Head of caudate nucleus (tissue), 42 donors: ENCODE data around the gene BATF2.
"Not testable (repeated sequence)": the region's sequence is repeated elsewhere in the genome, so short reads cannot be mapped to it uniquely, and the experiment has no call there.

Experiments
- DNase-seq, 42 donors: peaks; one replicate each; pipeline versions ENCODE4 v3.0.0 to v3.0.0-alpha.2; 2020 to 2021; ENCODE audit warnings: mixed read lengths in 7 of 42
- intact Hi-C: fragments of 100-400 bp; cut with DNase I; formaldehyde crosslinking; loops from one replicate; pipeline ENCODE4 v1.15.0; 2022

The BATF2 gene, protein sequence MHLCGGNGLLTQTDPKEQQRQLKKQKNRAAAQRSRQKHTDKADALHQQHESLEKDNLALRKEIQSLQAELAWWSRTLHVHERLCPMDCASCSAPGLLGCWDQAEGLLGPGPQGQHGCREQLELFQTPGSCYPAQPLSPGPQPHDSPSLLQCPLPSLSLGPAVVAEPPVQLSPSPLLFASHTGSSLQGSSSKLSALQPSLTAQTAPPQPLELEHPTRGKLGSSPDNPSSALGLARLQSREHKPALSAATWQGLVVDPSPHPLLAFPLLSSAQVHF

DNA sequence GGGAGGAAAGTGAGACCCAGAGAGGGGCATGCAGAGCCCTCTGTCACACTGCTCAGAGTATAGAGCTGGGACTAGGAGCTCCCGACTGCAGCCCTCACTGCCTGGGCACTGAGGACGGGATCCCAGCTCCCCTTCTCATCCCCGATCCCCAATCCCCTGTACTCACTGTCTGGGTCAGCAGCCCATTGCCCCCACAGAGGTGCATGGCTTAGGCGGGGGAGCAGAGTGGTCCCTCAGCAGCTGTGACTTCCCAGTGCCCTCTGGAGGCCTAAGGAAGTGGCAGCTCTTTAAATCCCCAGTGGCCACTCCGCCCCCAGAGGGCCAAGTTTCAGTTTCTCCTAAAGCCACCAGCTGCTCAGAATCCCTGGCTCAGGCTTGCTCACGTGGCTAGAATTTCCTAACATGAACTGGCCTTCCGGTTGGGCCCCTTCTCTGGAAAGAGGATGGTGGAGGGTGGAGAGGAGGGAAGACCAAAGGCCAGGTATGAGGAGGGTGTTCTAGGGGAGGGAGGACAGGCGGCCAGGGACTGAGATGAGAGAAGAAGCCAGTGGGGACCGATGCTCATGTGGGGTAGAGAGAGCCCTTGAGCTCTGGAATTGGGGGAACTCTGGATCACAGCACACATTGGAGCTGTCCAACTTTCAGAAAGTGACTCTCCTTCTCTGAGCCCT lies at the start of gene BATF2:
BATF2 (minus strand) TSS at position 262 of the 671 bp plus-strand sequence; CDS start at position 205, 57 bp downstream.
- peak; percentile 31 to 86 (median 67) for DNase-seq
- intact Hi-C loops: no loop called here

DNA sequence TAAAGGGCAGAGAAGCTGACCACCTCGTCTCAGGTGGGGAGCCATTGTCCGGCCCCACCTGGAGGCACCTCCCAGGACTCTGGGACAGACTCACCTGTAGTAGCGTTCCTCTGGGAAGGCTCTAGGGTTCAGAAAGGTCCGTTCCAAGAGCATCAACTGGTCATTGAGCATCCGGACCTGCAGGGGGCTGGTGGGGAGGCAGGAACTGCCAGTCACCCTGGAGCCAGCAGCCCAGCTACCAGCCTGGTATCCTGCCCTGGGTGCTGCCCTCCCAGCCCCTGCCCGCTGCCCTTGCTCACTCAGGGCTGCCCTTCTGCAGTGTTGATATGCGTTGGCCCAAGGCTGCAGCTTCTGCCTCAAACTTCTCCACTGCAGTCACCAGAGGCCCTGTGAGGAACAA lies 49.0 kb upstream of the BATF2 start:
- intact Hi-C loops: no loop called here
- DNase-seq: no peak

DNA sequence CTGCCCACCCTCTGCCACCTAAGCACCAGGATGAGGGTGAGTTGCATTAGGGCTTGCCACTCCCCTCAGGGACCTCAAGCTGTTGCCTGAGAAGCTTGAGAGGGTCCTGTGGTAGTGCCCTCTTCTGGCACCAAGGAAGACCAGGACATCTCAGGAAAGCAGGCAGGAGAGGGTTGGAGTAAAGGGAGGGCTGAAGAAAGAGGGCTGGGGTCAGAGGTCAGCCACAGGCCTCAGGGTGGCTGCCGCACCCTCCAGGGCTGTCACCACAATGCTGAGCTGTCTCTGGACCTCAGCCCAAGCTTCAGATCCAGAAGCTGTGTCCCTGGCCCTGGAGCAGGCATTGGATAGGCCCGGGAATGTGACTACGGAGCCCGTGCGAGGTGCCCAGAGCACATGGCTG lies 48.3 kb upstream of the BATF2 start:
- intact Hi-C loops: no loop called here
- no peak for DNase-seq

GRCh38 chr11:65043881-65044501 lies 47.2 kb upstream of the BATF2 start:
- DNase-seq: peak in 27 of 42 donors; percentile 6 to 54 (median 25)
- intact Hi-C loops: no loop called here

GRCh38 chr11:65042891-65043290 lies 46.1 kb upstream of the BATF2 start:
- DNase-seq: no peak
- intact Hi-C loops: no loop called here

DNA sequence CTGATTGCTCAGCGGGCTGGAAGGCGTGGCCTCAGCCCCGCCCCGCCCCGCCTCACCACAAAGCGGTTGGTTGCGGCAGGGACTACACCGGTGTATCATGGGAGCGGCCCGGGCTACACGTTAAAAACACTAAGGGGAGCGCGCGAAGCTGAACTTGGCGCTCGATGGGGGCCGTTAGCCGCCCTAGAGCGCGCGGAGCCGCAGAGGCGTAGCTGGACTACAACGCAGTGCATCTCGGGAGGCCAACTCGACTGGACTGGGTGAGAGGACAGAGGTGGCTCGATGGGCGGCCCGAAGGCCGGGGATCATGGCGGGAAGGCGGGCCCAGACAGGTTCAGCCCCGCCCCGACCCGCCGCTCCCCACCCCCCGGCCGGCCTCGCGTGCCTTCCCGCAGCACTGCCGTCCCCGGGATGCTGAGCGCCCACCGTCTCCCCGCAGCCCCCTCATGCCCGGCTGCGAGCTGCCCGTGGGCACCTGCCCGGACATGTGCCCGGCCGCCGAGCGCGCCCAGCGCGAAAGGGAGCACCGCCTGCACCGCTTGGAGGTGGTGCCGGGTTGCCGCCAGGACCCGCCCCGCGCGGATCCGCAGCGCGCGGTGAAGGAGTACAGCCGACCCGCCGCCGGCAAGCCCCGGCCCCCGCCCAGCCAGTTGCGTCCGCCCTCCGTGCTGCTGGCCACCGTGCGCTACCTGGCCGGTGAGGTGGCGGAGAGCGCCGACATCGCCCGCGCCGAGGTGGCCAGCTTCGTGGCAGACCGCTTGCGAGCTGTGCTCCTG lies 44.3 kb upstream of the BATF2 start, which contains the start of gene SAC3D1:
SAC3D1 (plus strand) TSS at position 364 of the 776 bp plus-strand sequence; CDS start at position 447, 83 bp downstream.
- intact Hi-C loops: no loop called here

DNA sequence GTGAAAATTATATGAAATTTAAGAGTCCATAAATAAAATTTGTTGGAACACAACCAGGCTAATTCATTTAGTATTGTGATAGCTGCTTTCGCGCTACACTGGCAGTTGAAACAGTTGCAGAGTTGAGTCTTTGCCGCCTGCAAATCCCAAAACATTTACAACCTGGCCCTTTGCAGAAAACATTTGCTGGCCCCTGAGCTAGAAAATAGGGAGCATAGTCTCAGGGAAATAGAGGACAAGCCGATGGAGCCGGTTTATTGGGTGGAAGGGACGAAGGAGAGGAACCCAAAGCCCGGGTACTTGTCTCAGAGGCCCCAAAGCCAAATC lies 43.7 kb upstream of the BATF2 start:
- no peak for DNase-seq
- intact Hi-C loops: no loop called here

More for the DNA sequence above, 44.3 kb upstream of the BATF2 start, which contains the start of gene SAC3D1:
- peak; percentile 72 to 96 (median 91) for DNase-seq

DNA sequence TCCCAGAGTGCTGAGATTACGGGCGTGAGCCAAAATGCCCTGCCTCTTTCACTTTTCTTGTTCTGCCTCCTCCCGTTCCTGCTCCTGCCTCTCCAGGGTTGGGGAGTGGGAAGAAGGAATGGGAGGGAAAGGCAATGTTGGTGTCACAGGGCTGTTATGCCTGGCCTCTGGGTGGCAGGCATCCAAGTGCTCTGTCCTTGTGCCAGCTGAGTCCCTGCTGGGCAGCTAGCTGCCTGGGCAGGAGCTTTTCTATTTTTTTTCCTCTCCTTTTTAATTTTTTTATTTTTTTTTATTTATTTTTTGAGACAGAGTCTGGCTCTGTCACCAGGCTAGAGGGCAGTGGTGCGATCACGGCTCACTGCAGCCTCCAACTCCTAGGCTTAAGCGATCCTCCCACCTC lies 40.2 kb upstream of the BATF2 start:
- intact Hi-C loops: no loop called here

GRCh38 chr11:65035579-65035978 lies 38.8 kb upstream of the BATF2 start:
- no peak for DNase-seq
- intact Hi-C loops: no loop called here

More for the DNA sequence above, 40.2 kb upstream of the BATF2 start:
- peak in 41 of 42 donors; percentile 57 to 91 (median 75) for DNase-seq

- no peak for DNase-seq
- intact Hi-C loops: no loop called here
Observed at GRCh38 chr11:65034423-65034822, 37.7 kb upstream of the BATF2 start.

- intact Hi-C loops: no loop called here
- DNase-seq: no peak
Observed at GRCh38 chr11:65032216-65032615, 35.4 kb upstream of the BATF2 start.

DNA sequence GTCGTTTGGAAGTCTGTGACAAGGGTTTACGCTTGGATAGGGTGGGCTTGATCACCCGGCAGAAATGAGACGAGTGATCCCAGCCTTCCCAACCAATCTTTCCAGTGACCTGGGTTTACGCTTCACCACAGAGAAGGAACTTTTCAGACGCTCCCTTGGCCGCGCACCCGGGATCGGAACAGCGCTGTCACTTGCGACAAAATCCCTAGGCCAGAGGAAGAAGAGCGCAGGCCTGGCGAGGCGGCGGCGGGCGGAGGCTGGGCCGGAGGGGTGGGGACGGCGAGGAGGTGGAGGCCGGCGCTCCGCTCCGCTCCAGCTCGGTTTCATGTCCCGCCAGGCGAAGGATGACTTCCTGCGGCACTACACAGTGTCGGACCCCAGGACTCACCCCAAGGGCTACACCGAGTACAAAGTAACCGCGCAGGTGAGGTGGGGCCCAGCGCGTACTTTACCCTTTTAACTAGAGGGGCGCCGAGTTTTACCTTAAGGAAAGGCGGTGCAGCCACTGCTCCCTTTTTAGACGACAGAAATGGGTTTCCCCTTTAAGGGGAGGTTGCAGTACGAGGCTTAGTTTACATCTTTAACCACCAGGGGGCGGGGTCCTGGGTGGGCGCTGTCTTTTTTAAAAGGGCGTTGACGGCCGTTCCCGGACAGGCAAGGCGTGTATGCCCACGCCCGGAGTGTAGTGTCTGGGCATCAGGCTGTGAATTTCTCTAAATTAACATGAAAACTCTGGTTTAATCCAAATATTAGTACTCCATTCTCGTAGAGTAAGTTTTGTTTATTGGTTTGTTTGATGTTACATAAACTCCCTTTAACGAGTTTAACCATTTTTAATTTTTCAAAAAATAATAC lies 30.7 kb upstream of the BATF2 start, which contains the start of gene SNX15:
SNX15 (plus strand) TSS at position 227 of the 855 bp plus-strand sequence; CDS start at position 326, 99 bp downstream.
- intact Hi-C loops: loop anchor here (2.0 kb wide), 1 partner anchor 111 kb away; the partner anchor contains the start of gene ATG2A
- peak; percentile 88 to 97 (median 95) for DNase-seq

GRCh38 chr11:65026810-65027209 lies 30.0 kb upstream of the BATF2 start:
- intact Hi-C loops: loop anchor here (2.0 kb wide), 1 partner anchor 110 kb away; the partner anchor contains the start of gene ATG2A
- DNase-seq: no peak

GRCh38 chr11:65023502-65023901 lies 26.7 kb upstream of the BATF2 start:
- intact Hi-C loops, DNase-seq: not testable (repeated sequence)

DNA sequence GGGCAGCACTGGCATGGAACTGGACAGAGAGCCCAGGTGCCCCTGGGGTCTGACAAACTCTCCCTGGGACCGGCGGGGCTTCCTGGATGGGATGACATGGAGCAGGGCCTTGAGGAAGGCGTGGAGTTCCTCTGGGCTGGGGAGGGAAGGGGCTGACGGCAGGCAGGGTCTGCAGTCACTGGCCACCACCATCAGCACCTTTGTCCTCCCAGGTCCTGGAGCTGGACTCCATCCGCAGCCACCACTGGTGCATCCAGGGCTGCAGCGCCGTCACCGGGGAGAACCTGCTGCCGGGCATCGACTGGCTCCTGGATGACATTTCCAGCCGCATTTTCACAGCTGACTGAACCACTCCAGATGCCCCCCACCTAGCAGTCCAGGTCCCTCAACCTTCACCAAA lies 24.7 kb upstream of the BATF2 start:
- DNase-seq: no peak
- intact Hi-C loops: no loop called here

- intact Hi-C loops: no loop called here
- no peak for DNase-seq
Observed at GRCh38 chr11:65021003-65021402, 24.2 kb upstream of the BATF2 start.

- intact Hi-C loops: no loop called here
- no peak for DNase-seq
Observed at GRCh38 chr11:65019824-65020223, 23.1 kb upstream of the BATF2 start.

DNA sequence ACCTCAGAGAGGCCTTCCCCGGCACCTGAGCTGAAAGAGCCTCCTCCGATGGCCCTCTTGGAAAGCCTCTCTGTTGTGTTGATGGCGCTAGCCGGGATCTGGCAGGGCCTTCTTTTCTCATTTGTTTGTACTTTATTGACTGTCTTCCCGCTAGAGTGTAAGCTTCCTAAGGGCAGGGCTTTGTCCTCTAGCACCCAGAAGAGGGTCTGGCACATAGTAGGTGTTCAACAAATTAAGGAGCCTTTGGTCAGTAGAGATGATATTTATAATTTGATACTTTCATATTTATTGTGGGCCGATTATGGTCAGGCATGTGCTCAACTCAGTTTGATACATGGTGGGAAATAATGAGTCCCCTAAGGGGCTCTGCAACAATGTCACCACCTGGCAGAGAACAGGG lies 21.2 kb upstream of the BATF2 start:
- no peak for DNase-seq
- intact Hi-C loops: no loop called here
